ENCODE results near the gene KLK10.
"Not testable (repeated sequence)": the region's sequence is repeated elsewhere in the genome, so short reads cannot be mapped to it uniquely, and the experiment has no call there.

Gene KLK10

GRCh38 chr19:51000981-51001380 lies 18.5 kb downstream of the KLK10 start:
- DNase-seq = no peak

- no peak for DNase-seq
Measured at GRCh38 chr19:51000426-51000825, 19.1 kb downstream of the KLK10 start.

- DNase-seq = no peak
Measured at GRCh38 chr19:50998686-50999085, 20.8 kb downstream of the KLK10 start.

- no peak for DNase-seq
Measured at GRCh38 chr19:50998061-50998460, 21.4 kb downstream of the KLK10 start.

GRCh38 chr19:50994129-50994528 lies 25.4 kb downstream of the KLK10 start:
- DNase-seq = no peak

- DNase-seq = no peak
Measured at GRCh38 chr19:50992666-50993035, 26.9 kb downstream of the KLK10 start.

GRCh38 chr19:50984416-50984815 lies 35.1 kb downstream of the KLK10 start:
- DNase-seq = not testable (repeated sequence)

GRCh38 chr19:50983625-50984292 lies 35.8 kb downstream of the KLK10 start, which contains the start of gene KLK7:
Gene KLK7 (minus strand): TSS chr19:50983917. CDS start chr19:50982399, 1,518 bp downstream.
- no peak for DNase-seq

- no peak for DNase-seq
Measured at GRCh38 chr19:50982186-50982585, 37.3 kb downstream of the KLK10 start.

- DNase-seq = no peak
Measured at GRCh38 chr19:50981587-50982146, 37.8 kb downstream of the KLK10 start.

GRCh38 chr19:50980208-50980607 lies 39.3 kb downstream of the KLK10 start:
- DNase-seq = no peak

- DNase-seq = no peak
Measured at GRCh38 chr19:50979758-50980157, 39.8 kb downstream of the KLK10 start.

- DNase-seq = no peak
Measured at GRCh38 chr19:50978772-50979390, 40.6 kb downstream of the KLK10 start.

GRCh38 chr19:50977626-50978025 lies 41.9 kb downstream of the KLK10 start:
- no peak for DNase-seq

GRCh38 chr19:50975766-50976165 lies 43.7 kb downstream of the KLK10 start:
- DNase-seq = no peak

- no peak for DNase-seq
Measured at GRCh38 chr19:50974702-50975556, 44.6 kb downstream of the KLK10 start.

GRCh38 chr19:50972795-50973376 lies 46.6 kb downstream of the KLK10 start:
- no peak for DNase-seq

- not testable (repeated sequence) for DNase-seq
Measured at GRCh38 chr19:50969810-50970209, 49.7 kb downstream of the KLK10 start.

- no peak for DNase-seq
Measured at GRCh38 chr19:50969413-50969760, 50.1 kb downstream of the KLK10 start, which contains the start of gene KLK6. Gene KLK6 (minus strand): TSS chr19:50969591. CDS start chr19:50968104, 1,487 bp downstream.

- DNase-seq = no peak
Measured at GRCh38 chr19:50968716-50969412, 50.6 kb downstream of the KLK10 start.

- no peak for DNase-seq
Measured at GRCh38 chr19:50967929-50968715, 51.4 kb downstream of the KLK10 start.

- no peak for DNase-seq
Measured at GRCh38 chr19:50964266-50964665, 55.2 kb downstream of the KLK10 start.

Measured in activated CD4-positive, alpha-beta T cell treated with anti-CD3 and anti-CD28 coated beads, Interleukin-10, Interleukin-2, amounts not matched to agents 100 ng/mL and 50 ng/mL, durations not matched to agents 16 hours and 8 hours (primary cell).